GM23338 (cell line): Measurements from ENCODE around the gene ANKRD23. TPM values are rescaled to one million over a fixed set of nuclear protein-coding genes. Genes with fewer than 3 reads are reported as not detected.

ENCODE experiments used
- ATAC-seq: fragments of 200-7000 bp; cut with Tn5 transposase; 3 replicates; pipeline ENCODE4 v1.9.1; 2020
- DNase-seq: peaks from one replicate; pipeline ENCODE4 v3.0.0-alpha.2; 2015; ENCODE audit warnings: low spot score
- H2AFZ ChIP-seq: fragments of 200-600 bp; sonication (generic); 2 replicates; pipeline ENCODE4 v1.8.0; 2016; ENCODE audit warnings: antibody characterized with exemption, mild to moderate bottlenecking, moderate library complexity
- H3F3A ChIP-seq: fragments of 200-600 bp; sonication (generic); replicated peaks from 2 replicates; pipeline ENCODE4 v1.8.0; 2017; ENCODE audit warnings: antibody characterized with exemption, mixed run types, low read depth
- H3K27ac ChIP-seq: fragments of 200-600 bp; sonication (generic); 2 replicates; pipeline ENCODE4 v1.6.1; 2016; ENCODE audit warnings: low read depth
- H3K27me3 ChIP-seq: fragments of 200-600 bp; sonication (generic); 2 replicates; pipeline ENCODE4 v1.8.0; 2016; ENCODE audit warnings: mild to moderate bottlenecking, mixed run types, moderate library complexity; ENCODE audit not compliant: insufficient read depth
- H3K36me3 ChIP-seq: fragments of 200-600 bp; sonication (generic); 2 replicates; pipeline ENCODE4 v1.8.0; 2016; ENCODE audit warnings: mild to moderate bottlenecking; ENCODE audit not compliant: insufficient read depth
- H3K4me1 ChIP-seq: fragments of 200-600 bp; sonication (generic); 2 replicates; pipeline ENCODE4 v1.8.0; 2016; ENCODE audit warnings: mild to moderate bottlenecking, moderate library complexity; ENCODE audit not compliant: insufficient read depth
- H3K4me2 ChIP-seq: fragments of 200-600 bp; sonication (generic); 2 replicates; pipeline ENCODE4 v1.7.1; 2017; ENCODE audit warnings: mixed run types
- H3K4me3 ChIP-seq: fragments of 200-600 bp; sonication (generic); 2 replicates; pipeline ENCODE4 v1.6.1; 2016; ENCODE audit warnings: mixed run types
- H3K79me2 ChIP-seq: fragments of 200-600 bp; sonication (generic); replicated peaks from 2 replicates; pipeline ENCODE4 v1.8.0; 2017; ENCODE audit warnings: mild to moderate bottlenecking; ENCODE audit not compliant: insufficient read depth
- H3K9me2 ChIP-seq: fragments of 200-600 bp; sonication (generic); 2 replicates; pipeline ENCODE4 v1.8.0; 2017; ENCODE audit not compliant: insufficient read depth
- H4K20me1 ChIP-seq: fragments of 200-600 bp; sonication (generic); replicated peaks from 2 replicates; pipeline ENCODE4 v1.8.0; 2017; ENCODE audit warnings: mild to moderate bottlenecking; ENCODE audit not compliant: insufficient read depth
- H3K27ac Mint-ChIP-seq: 2 replicates; pipeline ENCODE4 v1.8.0; 2020; ENCODE audit warnings: inconsistent platforms, mild to moderate bottlenecking, moderate library complexity, mixed read lengths
- H3K27me3 Mint-ChIP-seq: 3 replicates; pipeline ENCODE4 v1.8.0; 2022; ENCODE audit warnings: low read depth, mild to moderate bottlenecking, moderate library complexity, mixed read lengths, inconsistent platforms; ENCODE audit not compliant: insufficient read depth, poor library complexity
- H3K36me3 Mint-ChIP-seq: 3 replicates; pipeline ENCODE4 v1.8.0; 2021; ENCODE audit warnings: low read depth, mild to moderate bottlenecking, inconsistent platforms, moderate library complexity, mixed read lengths
- H3K4me1 Mint-ChIP-seq: 3 replicates; pipeline ENCODE4 v1.8.0; 2020; ENCODE audit warnings: mild to moderate bottlenecking, inconsistent platforms, mixed read lengths
- H3K4me3 Mint-ChIP-seq: 3 replicates; pipeline ENCODE4 v1.8.0; 2021; ENCODE audit warnings: moderate library complexity, mild to moderate bottlenecking, inconsistent platforms, mixed read lengths
- H3K9me3 Mint-ChIP-seq: 3 replicates; pipeline ENCODE4 v1.8.0; 2020; ENCODE audit warnings: moderate library complexity, mild to moderate bottlenecking, inconsistent platforms, mixed read lengths
- CREB1 ChIP-seq: fragments of 250-450 bp; sonication (Bioruptor Pico); IDR thresholded peaks from 2 replicates; pipeline ENCODE4 v1.5.0; 2020; ENCODE audit warnings: low read depth, mild to moderate bottlenecking, moderate library complexity
- CTCF ChIP-seq, 2 experiments: fragments of 200-600 bp in 1 of 2; sonication (generic) in 1 of 2; conservative IDR thresholded peaks; 2 replicates each; pipeline versions ENCODE4 v1.5.1 to v1.6.1; 2016 to 2017; ENCODE audit warnings: antibody characterized with exemption in 2 of 2, low read depth in 2 of 2, mild to moderate bottlenecking in 2 of 2, moderate library complexity in 1 of 2
- ETS1 ChIP-seq: IDR thresholded peaks from 2 replicates; pipeline ENCODE4 v1.6.1; 2016; ENCODE audit warnings: antibody characterized with exemption
- EZH2 ChIP-seq: fragments of 200-600 bp; sonication (generic); IDR thresholded peaks from one replicate; pipeline ENCODE4 v1.8.0; 2017; ENCODE audit warnings: antibody characterized with exemption, mild to moderate bottlenecking, low read depth; ENCODE audit not compliant: unreplicated experiment
- EZH2phosphoT487 ChIP-seq: fragments of 200-600 bp; sonication (generic); IDR thresholded peaks from one replicate; pipeline ENCODE4 v1.8.1; 2018; ENCODE audit warnings: antibody characterized with exemption; ENCODE audit not compliant: unreplicated experiment
- JUNB ChIP-seq: IDR thresholded peaks from one replicate; pipeline ENCODE4 v1.6.1; 2016; ENCODE audit warnings: antibody characterized with exemption; ENCODE audit not compliant: unreplicated experiment
- NANOG ChIP-seq: IDR thresholded peaks from 2 replicates; pipeline ENCODE4 v1.6.1; 2016; ENCODE audit warnings: antibody characterized with exemption, borderline replicate concordance
- POLR2AphosphoS5 ChIP-seq: IDR thresholded peaks from 2 replicates; pipeline ENCODE4 v1.6.1; 2016; ENCODE audit warnings: antibody characterized with exemption, low read depth
- REST ChIP-seq: IDR thresholded peaks from one replicate; pipeline ENCODE4 v1.6.1; 2018; ENCODE audit warnings: antibody characterized with exemption; ENCODE audit not compliant: unreplicated experiment
- STAT1 ChIP-seq: IDR thresholded peaks from one replicate; pipeline ENCODE4 v1.6.1; 2016; ENCODE audit warnings: antibody characterized with exemption; ENCODE audit not compliant: unreplicated experiment
- ZNF114 ChIP-seq: fragments of 250-450 bp; sonication (Bioruptor Pico); IDR thresholded peaks from 2 replicates; pipeline ENCODE4 v1.5.0; 2020; ENCODE audit warnings: mild to moderate bottlenecking, moderate library complexity
- ZNF331 ChIP-seq: fragments of 250-450 bp; sonication (Bioruptor Pico); IDR thresholded peaks from 2 replicates; pipeline ENCODE4 v1.5.0; 2020; ENCODE audit warnings: low read depth, mild to moderate bottlenecking, moderate library complexity
- ZNF462 ChIP-seq: fragments of 250-450 bp; sonication (Bioruptor Pico); IDR thresholded peaks from 2 replicates; pipeline ENCODE4 v1.5.0; 2020; ENCODE audit warnings: mild to moderate bottlenecking, moderate library complexity
- polyA plus RNA-seq: library from polyadenylated mRNA; unstranded; fragments of >200 nt; fragmentation: Nextera tagmentation; extraction: Ambion mirVana; gene quantifications from 2 replicates; pipeline ENCODE4 v1.2.1, GENCODE V29; 2016
- total RNA-seq: library from RNA; depleted of rRNA; stranded (reverse); fragments of >200 nt; shearing (Covaris generic); gene quantifications from 2 replicates; pipeline ENCODE4 v1.2.3, GENCODE V29; 2014

ANKRD23 gene
- total and polyA plus RNA-seq, 2 experiments from 2014 or later = 4.0 to 5.0 TPM

GRCh38 chr2:96888072-96889011 lies 44.5 kb upstream of the ANKRD23 start:
- peaks cover 19% of the 10 kb centered on the region for H3K27me3 Mint-ChIP-seq
- no peak overlapping the region for H3K4me3 ChIP-seq
- no peak overlapping the region for H3K4me3 Mint-ChIP-seq
- no peak for TF ChIP-seq CTCF (conservative IDR thresholded peaks at IDR 0.05; ENCODE audit: low read depth in 2 of 2)
- no peak for TF ChIP-seq POLR2AphosphoS5
- no peak for TF ChIP-seq STAT1
- TF ChIP-seq CREB1 = no peak
- TF ChIP-seq NANOG = no peak
- TF ChIP-seq ZNF331 = no peak
- no peak for TF ChIP-seq EZH2
- TF ChIP-seq ZNF462 = no peak
- no peak for TF ChIP-seq EZH2phosphoT487
- no peak for TF ChIP-seq ZNF114 (CRISPR knock-in tag)
- no peak for TF ChIP-seq JUNB
- no peak for TF ChIP-seq REST
- no peak for TF ChIP-seq ETS1
- no peaks in the 10 kb centered on the region for H3K36me3 ChIP-seq
- peaks cover 32% of the 10 kb centered on the region for H3K4me1 Mint-ChIP-seq
- no peaks in the 10 kb centered on the region for H3K9me2 ChIP-seq
- H3K27me3 ChIP-seq = no peaks in the 10 kb centered on the region
- H3K27ac Mint-ChIP-seq = no peak overlapping the region
- DNase-seq = no peak
- no peak overlapping the region for H3K4me2 ChIP-seq
- no peaks in the 10 kb centered on the region for H3K79me2 ChIP-seq
- H3F3A ChIP-seq = no peaks in the 10 kb centered on the region
- no peaks in the 10 kb centered on the region for H4K20me1 ChIP-seq
- no peaks in the 10 kb centered on the region; the same call in 1 of the 2 replicates for H3K4me1 ChIP-seq
- no peak for ATAC-seq
- no peaks in the 10 kb centered on the region for H3K9me3 Mint-ChIP-seq
- no peaks in the 10 kb centered on the region for H3K36me3 Mint-ChIP-seq
- H3K27ac ChIP-seq = no peak overlapping the region
- H2AFZ ChIP-seq = no peak overlapping the region; the same call in 1 of the 2 replicates
